ENCODE measurements around the gene MED25.

DNA sequence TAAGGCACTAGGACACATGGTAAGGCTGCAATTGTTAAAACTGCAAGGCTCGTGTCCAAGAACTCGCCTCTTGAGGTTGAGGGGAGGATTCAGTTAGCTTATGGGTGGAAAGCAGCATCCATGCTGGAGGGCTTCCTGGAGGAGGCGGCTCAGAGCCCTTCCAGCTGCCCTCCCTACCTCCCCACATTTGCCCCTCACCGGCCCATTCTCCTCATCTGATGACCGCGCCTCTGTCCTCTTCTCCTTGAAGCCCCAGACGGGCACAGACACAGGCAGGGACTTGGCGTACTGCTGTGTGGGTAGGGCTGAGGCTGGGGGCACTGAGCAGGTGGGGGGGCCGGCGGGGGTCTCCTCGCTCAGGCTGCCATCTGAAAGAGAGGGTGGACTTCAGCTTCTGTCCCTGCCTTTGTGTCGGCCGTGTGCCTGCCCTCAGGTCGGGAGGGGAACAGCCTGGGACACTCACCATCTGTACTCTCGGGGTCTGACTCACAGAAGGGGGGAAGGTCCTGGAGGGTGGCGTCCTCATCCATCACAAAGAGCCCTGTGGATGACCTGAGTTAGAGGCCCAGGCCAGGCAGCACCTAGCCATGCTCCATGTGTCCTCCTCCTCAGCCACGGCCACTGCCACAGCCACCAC lies 53.4 kb downstream of the MED25 start:
- TF ChIP-seq EP300 (IDR thresholded peaks at IDR 0.05), result no peak
- TF ChIP-seq, protein P1, sequence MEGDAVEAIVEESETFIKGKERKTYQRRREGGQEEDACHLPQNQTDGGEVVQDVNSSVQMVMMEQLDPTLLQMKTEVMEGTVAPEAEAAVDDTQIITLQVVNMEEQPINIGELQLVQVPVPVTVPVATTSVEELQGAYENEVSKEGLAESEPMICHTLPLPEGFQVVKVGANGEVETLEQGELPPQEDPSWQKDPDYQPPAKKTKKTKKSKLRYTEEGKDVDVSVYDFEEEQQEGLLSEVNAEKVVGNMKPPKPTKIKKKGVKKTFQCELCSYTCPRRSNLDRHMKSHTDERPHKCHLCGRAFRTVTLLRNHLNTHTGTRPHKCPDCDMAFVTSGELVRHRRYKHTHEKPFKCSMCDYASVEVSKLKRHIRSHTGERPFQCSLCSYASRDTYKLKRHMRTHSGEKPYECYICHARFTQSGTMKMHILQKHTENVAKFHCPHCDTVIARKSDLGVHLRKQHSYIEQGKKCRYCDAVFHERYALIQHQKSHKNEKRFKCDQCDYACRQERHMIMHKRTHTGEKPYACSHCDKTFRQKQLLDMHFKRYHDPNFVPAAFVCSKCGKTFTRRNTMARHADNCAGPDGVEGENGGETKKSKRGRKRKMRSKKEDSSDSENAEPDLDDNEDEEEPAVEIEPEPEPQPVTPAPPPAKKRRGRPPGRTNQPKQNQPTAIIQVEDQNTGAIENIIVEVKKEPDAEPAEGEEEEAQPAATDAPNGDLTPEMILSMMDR (IDR thresholded peaks at IDR 0.05), result no peak
